Neural crest cell (in vitro differentiated cells): ENCODE results near the gene TULP4. TPM values are rescaled to one million over a fixed set of nuclear protein-coding genes. Genes with fewer than 3 reads are reported as not detected.
"Not testable (repeated sequence)": the region's sequence is repeated elsewhere in the genome, so short reads cannot be mapped to it uniquely, and the experiment has no call there.

ENCODE experiments used
- DNase-seq: peaks from one replicate; pipeline ENCODE4 v3.0.0; 2021; ENCODE audit warnings: low read depth, mixed read lengths, low spot score
- H3K27ac Mint-ChIP-seq: one replicate; pipeline ENCODE4 v1.8.0; 2021; ENCODE audit warnings: mild to moderate bottlenecking, mixed read lengths; ENCODE audit not compliant: unreplicated experiment
- H3K27me3 Mint-ChIP-seq: 2 replicates; pipeline ENCODE4 v1.8.0; 2021; ENCODE audit warnings: low read depth, mild to moderate bottlenecking, mixed read lengths
- H3K36me3 Mint-ChIP-seq: 2 replicates; pipeline ENCODE4 v1.8.0; 2021; ENCODE audit warnings: low read depth, mild to moderate bottlenecking, mixed read lengths
- H3K4me1 Mint-ChIP-seq: 2 replicates; pipeline ENCODE4 v1.8.0; 2021; ENCODE audit warnings: mixed read lengths
- H3K4me3 Mint-ChIP-seq: one replicate; pipeline ENCODE4 v1.8.0; 2021; ENCODE audit warnings: mild to moderate bottlenecking, mixed read lengths
- H3K9me3 Mint-ChIP-seq: 2 replicates; pipeline ENCODE4 v1.8.0; 2021; ENCODE audit warnings: mixed read lengths
- total RNA-seq: library from RNA; stranded (reverse); gene quantifications from 2 replicates; pipeline ENCODE4 v1.2.1, GENCODE V29; 2021
- TF ChIP-seq, protein P1 (sequence below): fragments of 200-600 bp; sonication (generic); conservative IDR thresholded peaks from 2 replicates; pipeline ENCODE4 v1.5.0; 2021; ENCODE audit warnings: antibody characterized with exemption, mild to moderate bottlenecking

The TULP4 gene
- total RNA-seq, 1 donor from 2014 or later: 115 TPM

GRCh38 chr6:158518191-158519127, 206.2 kb downstream of the TULP4 start:
- H3K36me3 Mint-ChIP-seq: peaks cover 7% of the 10 kb centered on the region
- peak overlapping the region; percentile 68 for H3K4me3 Mint-ChIP-seq
- TF ChIP-seq, protein P1, sequence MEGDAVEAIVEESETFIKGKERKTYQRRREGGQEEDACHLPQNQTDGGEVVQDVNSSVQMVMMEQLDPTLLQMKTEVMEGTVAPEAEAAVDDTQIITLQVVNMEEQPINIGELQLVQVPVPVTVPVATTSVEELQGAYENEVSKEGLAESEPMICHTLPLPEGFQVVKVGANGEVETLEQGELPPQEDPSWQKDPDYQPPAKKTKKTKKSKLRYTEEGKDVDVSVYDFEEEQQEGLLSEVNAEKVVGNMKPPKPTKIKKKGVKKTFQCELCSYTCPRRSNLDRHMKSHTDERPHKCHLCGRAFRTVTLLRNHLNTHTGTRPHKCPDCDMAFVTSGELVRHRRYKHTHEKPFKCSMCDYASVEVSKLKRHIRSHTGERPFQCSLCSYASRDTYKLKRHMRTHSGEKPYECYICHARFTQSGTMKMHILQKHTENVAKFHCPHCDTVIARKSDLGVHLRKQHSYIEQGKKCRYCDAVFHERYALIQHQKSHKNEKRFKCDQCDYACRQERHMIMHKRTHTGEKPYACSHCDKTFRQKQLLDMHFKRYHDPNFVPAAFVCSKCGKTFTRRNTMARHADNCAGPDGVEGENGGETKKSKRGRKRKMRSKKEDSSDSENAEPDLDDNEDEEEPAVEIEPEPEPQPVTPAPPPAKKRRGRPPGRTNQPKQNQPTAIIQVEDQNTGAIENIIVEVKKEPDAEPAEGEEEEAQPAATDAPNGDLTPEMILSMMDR: peak; percentile 60
- H3K27ac Mint-ChIP-seq: no peak overlapping the region
- peaks cover 10% of the 10 kb centered on the region for H3K27me3 Mint-ChIP-seq
- H3K4me1 Mint-ChIP-seq: peaks cover 14% of the 10 kb centered on the region
- peaks cover 1% of the 10 kb centered on the region for H3K9me3 Mint-ChIP-seq
- DNase-seq: peak; percentile 30

DNA sequence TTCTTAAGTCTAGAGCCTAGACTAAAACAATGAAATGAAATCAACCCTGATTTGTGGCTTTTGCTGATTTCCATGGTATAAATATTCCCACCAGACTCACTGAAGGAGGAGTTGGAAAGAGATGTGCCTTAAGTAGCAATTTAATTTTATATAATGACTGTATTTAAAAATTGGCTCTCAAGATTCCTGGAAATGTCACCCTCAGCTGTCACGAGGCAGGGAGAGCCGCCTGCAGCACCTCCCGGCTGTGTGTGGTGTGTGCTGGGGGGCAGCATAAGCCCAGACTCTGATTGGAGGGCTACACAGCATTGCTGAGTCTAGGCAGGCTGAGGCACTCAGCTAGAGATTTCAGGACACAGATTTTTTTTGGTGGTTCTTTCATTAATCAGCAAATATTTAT, 207.0 kb downstream of the TULP4 start:
- Mint-ChIP-seq H3K4me1 (peaks cover 14% of the 10 kb centered on the region), H3K27ac (no peak overlapping the region), H3K27me3 (peaks cover 10% of the 10 kb centered on the region), H3K9me3 (peaks cover 5% of the 10 kb centered on the region), H3K4me3 (no peak overlapping the region), H3K36me3 (peaks cover 8% of the 10 kb centered on the region)
- no peak for DNase-seq
- TF ChIP-seq, protein P1: no peak

- Mint-ChIP-seq H3K4me3 (no peak overlapping the region), H3K9me3 (peaks cover 6% of the 10 kb centered on the region), H3K36me3 (peaks cover 5% of the 10 kb centered on the region), H3K4me1 (peaks cover 14% of the 10 kb centered on the region), H3K27ac (no peak overlapping the region), H3K27me3 (peaks cover 10% of the 10 kb centered on the region)
- TF ChIP-seq, protein P1: no peak
- no peak for DNase-seq
Measured at GRCh38 chr6:158519761-158520160, 207.5 kb downstream of the TULP4 start.

- H3K36me3 Mint-ChIP-seq, H3K27ac Mint-ChIP-seq, H3K4me3 Mint-ChIP-seq, DNase-seq, H3K27me3 Mint-ChIP-seq: not testable (repeated sequence)
- Mint-ChIP-seq H3K9me3 (peaks cover 10% of the 10 kb centered on the region), H3K4me1 (peaks cover 14% of the 10 kb centered on the region)
Measured at GRCh38 chr6:158520975-158521374, 208.7 kb downstream of the TULP4 start.

- Mint-ChIP-seq H3K27ac (no peak overlapping the region), H3K9me3 (peaks cover 13% of the 10 kb centered on the region), H3K4me3 (no peak overlapping the region), H3K27me3 (peaks cover 12% of the 10 kb centered on the region), H3K36me3 (peaks cover 5% of the 10 kb centered on the region), H3K4me1 (peaks cover 14% of the 10 kb centered on the region)
- TF ChIP-seq, protein P1: no peak
- DNase-seq: no peak
Measured at GRCh38 chr6:158521759-158522158, 209.5 kb downstream of the TULP4 start.

GRCh38 chr6:158522616-158523015, 210.4 kb downstream of the TULP4 start:
- Mint-ChIP-seq H3K9me3 (peaks cover 19% of the 10 kb centered on the region), H3K36me3 (peaks cover 9% of the 10 kb centered on the region), H3K27me3 (peaks cover 17% of the 10 kb centered on the region), H3K4me3 (no peak overlapping the region), H3K27ac (no peak overlapping the region), H3K4me1 (peaks cover 11% of the 10 kb centered on the region)
- TF ChIP-seq, protein P1: no peak
- DNase-seq: no peak
